Activated naive CD4-positive, alpha-beta T cell treated with anti-CD3 and anti-CD28 coated beads, Interleukin-2, amount 10 ng/mL, durations not matched to agents 7 days and 5 days (primary cell): ENCODE results near the gene CRX.
A peak's percentile ranks its signal among the peaks of the same experiment; 100 is the strongest.
"Not testable (repeated sequence)": the region's sequence is repeated elsewhere in the genome, so short reads cannot be mapped to it uniquely, and the experiment has no call there.

Source experiments
- CTCF ChIA-PET: fragments of 350-600 bp; sonication (Branson Sonifier 250); formaldehyde crosslinking; loops from one replicate; lab custom pipeline; 2021; ENCODE audit warnings: antibody characterized with exemption; lab: Charles Lee
- DNase-seq: peaks from one replicate; pipeline ENCODE4 v3.0.0-alpha.2; 2020
- H3K27ac Mint-ChIP-seq: one replicate; pipeline ENCODE4 v1.8.0; 2021; ENCODE audit warnings: mild to moderate bottlenecking, moderate library complexity, mixed read lengths
- H3K27me3 Mint-ChIP-seq: one replicate; pipeline ENCODE4 v1.8.0; 2021; ENCODE audit warnings: mild to moderate bottlenecking, mixed read lengths
- H3K36me3 Mint-ChIP-seq: one replicate; pipeline ENCODE4 v1.8.0; 2021; ENCODE audit warnings: mixed read lengths
- H3K4me1 Mint-ChIP-seq: one replicate; pipeline ENCODE4 v1.8.0; 2021; ENCODE audit warnings: mixed read lengths
- H3K4me3 Mint-ChIP-seq: one replicate; pipeline ENCODE4 v1.8.0; 2021; ENCODE audit warnings: mild to moderate bottlenecking, moderate library complexity, mixed read lengths
- H3K9me3 Mint-ChIP-seq: one replicate; pipeline ENCODE4 v1.8.0; 2021; ENCODE audit warnings: mixed read lengths

The CRX gene

DNA sequence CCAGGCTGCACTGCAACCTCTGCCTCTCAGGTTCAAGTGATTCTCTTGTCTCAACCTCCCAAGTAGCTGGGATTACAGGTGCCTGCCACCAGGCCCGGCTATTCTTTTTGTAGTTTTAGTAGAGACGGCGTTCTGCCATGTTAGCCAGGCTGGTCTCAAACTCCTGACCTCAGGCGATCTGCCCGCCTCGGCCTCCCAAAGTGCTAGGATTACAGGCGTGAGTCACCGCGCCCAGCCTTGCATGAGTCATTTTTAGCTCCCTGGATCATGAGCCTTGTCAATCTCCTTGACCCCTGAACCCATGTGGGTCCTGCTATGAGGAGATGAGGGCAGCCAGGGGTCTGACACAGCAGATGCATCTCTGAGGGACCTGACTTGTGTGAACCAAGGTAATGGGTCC is 36.5 kb downstream of the CRX start:
- not testable (repeated sequence) for H3K36me3 Mint-ChIP-seq
- CTCF ChIA-PET = interaction anchor here (1.5 kb wide), 1 partner anchor 11 kb away, joined by 3 read pairs; no protein-coding TSS in a partner anchor

GRCh38 chr19:47858646-47859285 is 37.0 kb downstream of the CRX start, which contains the start of gene TPRX2:
TSS of gene TPRX2 (plus strand) at chr19:47859235. CDS start at chr19:47859247, 12 bp downstream.
- peaks cover 30% of the 10 kb centered on the region for H3K27me3 Mint-ChIP-seq
- H3K9me3 Mint-ChIP-seq, H3K4me3 Mint-ChIP-seq, H3K36me3 Mint-ChIP-seq, DNase-seq, H3K4me1 Mint-ChIP-seq, H3K27ac Mint-ChIP-seq: not testable (repeated sequence)
- CTCF ChIA-PET = interaction anchor here (1.5 kb wide), 1 partner anchor 10 kb away, joined by 3 read pairs; no protein-coding TSS in a partner anchor

More for the DNA sequence above, 36.5 kb downstream of the CRX start:
- H3K4me1 Mint-ChIP-seq, H3K9me3 Mint-ChIP-seq, H3K4me3 Mint-ChIP-seq, DNase-seq, H3K27ac Mint-ChIP-seq: not testable (repeated sequence)
- peaks cover 30% of the 10 kb centered on the region for H3K27me3 Mint-ChIP-seq

DNA sequence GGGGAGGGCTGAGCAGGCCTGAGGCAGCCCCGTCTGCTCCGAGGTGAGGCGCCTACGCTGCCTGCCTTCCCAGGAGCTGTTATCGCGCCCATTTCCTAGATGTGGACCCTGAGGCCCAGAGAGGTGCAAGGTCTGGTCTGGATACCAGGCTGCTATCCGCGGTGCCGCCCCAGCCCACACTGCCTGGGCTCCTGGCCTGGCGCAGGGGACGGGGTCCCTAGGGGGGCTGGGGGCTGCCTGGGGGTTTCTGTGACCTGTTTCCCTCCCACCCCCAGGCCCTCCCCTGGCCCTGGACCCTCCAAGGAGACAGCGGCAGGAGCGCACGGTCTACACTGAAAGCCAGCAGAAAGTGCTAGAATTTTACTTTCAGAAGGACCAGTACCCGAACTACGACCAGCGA is 38.1 kb downstream of the CRX start:
- H3K36me3 Mint-ChIP-seq, DNase-seq, H3K4me1 Mint-ChIP-seq, H3K9me3 Mint-ChIP-seq, H3K4me3 Mint-ChIP-seq, CTCF ChIA-PET, H3K27ac Mint-ChIP-seq: not testable (repeated sequence)
- peaks cover 29% of the 10 kb centered on the region for H3K27me3 Mint-ChIP-seq

- no peak overlapping the region for H3K27ac Mint-ChIP-seq
- DNase-seq = no peak
- H3K4me1 Mint-ChIP-seq = no peaks in the 10 kb centered on the region
- no peaks in the 10 kb centered on the region for H3K9me3 Mint-ChIP-seq
- H3K4me3 Mint-ChIP-seq = no peak overlapping the region
- CTCF ChIA-PET = no interaction called here
- no peaks in the 10 kb centered on the region for H3K36me3 Mint-ChIP-seq
- peaks cover 35% of the 10 kb centered on the region for H3K27me3 Mint-ChIP-seq
Measured at GRCh38 chr19:47860602-47861297, 39.0 kb downstream of the CRX start.

DNA sequence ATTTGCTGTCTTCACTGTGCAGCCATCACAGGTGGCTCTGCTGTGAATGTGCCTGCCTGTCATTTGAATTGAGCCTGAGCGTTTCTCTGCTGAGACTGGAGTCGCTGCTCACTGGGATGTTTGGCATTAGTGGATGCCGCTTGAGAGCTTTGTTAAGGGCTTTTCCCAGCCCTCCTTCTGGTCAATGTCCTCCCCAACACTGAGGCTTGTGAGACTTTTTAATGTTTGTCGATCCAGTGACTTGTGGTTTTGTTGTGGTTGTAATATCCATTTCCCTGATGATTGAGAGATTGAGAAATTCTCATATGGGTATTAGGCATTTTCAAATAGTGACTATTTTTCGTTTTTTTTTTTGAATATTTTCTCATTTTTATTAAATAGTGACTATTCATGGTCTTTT is 39.9 kb downstream of the CRX start:
- Mint-ChIP-seq H3K27me3 (peaks cover 32% of the 10 kb centered on the region), H3K36me3 (no peaks in the 10 kb centered on the region), H3K9me3 (no peaks in the 10 kb centered on the region), H3K4me3 (no peak overlapping the region), H3K4me1 (no peaks in the 10 kb centered on the region), H3K27ac (no peak overlapping the region)
- CTCF ChIA-PET = no interaction called here
- DNase-seq = no peak

DNA sequence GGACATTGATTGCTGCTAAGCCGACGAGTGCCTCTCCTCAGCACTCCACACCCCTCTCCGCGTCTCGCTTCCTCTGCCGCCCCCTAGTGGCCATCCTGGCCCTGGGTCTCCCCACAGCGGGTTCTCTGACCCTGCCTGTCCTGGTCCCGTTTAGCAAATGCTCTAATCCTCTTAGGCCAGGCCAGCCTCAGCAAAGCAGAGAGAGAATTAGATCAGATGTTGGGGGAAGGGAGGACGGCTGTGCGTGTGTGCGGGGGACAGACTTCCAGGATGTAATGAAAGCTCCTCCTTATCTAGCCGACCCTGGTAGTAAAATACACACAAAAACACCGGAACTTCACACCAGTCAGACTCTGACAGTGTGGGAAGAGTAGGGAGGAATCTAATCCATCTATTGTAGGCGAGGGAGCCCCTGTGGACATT is 41.8 kb downstream of the CRX start:
- H3K27ac Mint-ChIP-seq = no peak overlapping the region
- no peaks in the 10 kb centered on the region for H3K4me1 Mint-ChIP-seq
- CTCF ChIA-PET = interaction anchor here (0.7 to 1.6 kb wide), 8 partner anchors 9 to 73 kb away, joined by 3 to 6 read pairs (median 3); no protein-coding TSS in a partner anchor
- no peaks in the 10 kb centered on the region for H3K9me3 Mint-ChIP-seq
- H3K4me3 Mint-ChIP-seq = no peak overlapping the region
- H3K36me3 Mint-ChIP-seq = no peaks in the 10 kb centered on the region
- peaks cover 30% of the 10 kb centered on the region for H3K27me3 Mint-ChIP-seq
- DNase-seq = peak; percentile 88

DNA sequence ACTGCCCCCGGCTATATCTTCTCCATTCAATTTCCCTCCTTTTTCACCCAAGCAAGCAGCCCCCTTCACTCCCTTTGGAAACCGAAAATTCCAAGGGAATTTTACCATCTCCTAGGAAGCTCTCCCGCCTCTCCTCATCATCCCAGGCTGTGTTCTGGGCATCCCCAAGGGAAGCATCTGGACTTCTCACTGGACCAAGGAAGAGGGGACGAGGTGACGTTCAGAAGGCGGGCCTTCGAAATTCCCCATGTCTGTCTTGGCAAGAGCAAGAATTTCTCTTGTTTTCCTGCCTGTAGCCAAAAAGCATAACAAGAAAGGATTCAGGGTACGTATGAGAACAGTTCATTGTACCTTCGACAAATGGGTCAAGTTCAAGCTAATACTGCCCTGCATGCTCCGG is 43.4 kb downstream of the CRX start:
- Mint-ChIP-seq H3K27me3 (peaks cover 30% of the 10 kb centered on the region), H3K4me1 (no peaks in the 10 kb centered on the region), H3K27ac (no peak overlapping the region), H3K36me3 (no peaks in the 10 kb centered on the region), H3K9me3 (no peaks in the 10 kb centered on the region), H3K4me3 (no peak overlapping the region)
- no peak for DNase-seq
- CTCF ChIA-PET = interaction anchor here (1.0 to 1.2 kb wide), 3 partner anchors 35 to 73 kb away, joined by 3 to 4 read pairs (median 3); no protein-coding TSS in a partner anchor

DNA sequence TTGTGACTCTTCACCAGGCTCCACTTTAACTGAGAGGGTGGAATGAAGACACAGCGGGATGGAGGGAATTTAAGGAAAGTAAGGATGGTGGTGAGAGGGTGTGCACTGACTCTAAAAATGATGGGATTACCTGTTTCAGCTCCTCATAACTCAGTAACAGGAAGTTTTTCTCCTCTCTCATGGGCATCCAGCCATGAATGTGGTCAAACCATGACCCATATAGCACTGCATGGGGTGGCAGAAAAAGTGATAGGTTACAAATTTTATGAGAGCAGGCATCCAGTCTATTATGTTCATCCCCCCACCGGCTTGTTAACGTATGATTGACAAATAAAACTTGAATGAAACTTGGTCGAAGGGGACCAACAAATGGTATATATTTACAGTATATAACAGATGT is 57.2 kb downstream of the CRX start:
- Mint-ChIP-seq H3K27ac (peak overlapping the region; percentile 49), H3K4me3 (no peak overlapping the region), H3K9me3 (peaks cover 4% of the 10 kb centered on the region), H3K27me3 (peaks cover 7% of the 10 kb centered on the region), H3K36me3 (no peaks in the 10 kb centered on the region), H3K4me1 (no peaks in the 10 kb centered on the region)
- CTCF ChIA-PET = no interaction called here
- no peak for DNase-seq

DNA sequence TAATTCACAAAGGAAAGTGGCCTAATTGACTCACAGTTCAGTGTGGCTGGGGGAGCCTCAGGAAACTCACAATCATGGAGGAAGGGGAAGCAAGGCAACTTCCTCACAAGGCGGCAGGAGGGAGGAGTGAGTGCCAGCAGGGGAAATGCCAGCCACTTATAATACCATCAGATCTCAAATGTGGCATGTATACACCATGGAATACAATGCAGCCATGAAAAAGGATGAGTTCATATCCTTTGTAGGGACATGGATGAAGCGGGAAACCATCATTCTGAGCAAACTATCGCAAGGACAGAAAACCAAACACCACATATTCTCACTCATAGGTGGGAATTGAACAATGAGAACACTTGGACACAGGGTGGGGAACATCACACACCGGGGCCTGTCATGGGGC is 57.6 kb downstream of the CRX start:
- H3K4me1 Mint-ChIP-seq, CTCF ChIA-PET, DNase-seq: not testable (repeated sequence)

GRCh38 chr19:47881757-47882156 is 60.0 kb downstream of the CRX start:
- DNase-seq = no peak
- no peaks in the 10 kb centered on the region for H3K36me3 Mint-ChIP-seq
- H3K4me3 Mint-ChIP-seq = no peak overlapping the region
- H3K27ac Mint-ChIP-seq = no peak overlapping the region
- CTCF ChIA-PET = no interaction called here
- H3K27me3 Mint-ChIP-seq = peaks cover 3% of the 10 kb centered on the region
- no peaks in the 10 kb centered on the region for H3K4me1 Mint-ChIP-seq
- H3K9me3 Mint-ChIP-seq = peaks cover 4% of the 10 kb centered on the region

More for the DNA sequence above, 57.6 kb downstream of the CRX start:
- not testable (repeated sequence) for H3K9me3 Mint-ChIP-seq, H3K4me3 Mint-ChIP-seq, H3K27ac Mint-ChIP-seq, H3K36me3 Mint-ChIP-seq, H3K27me3 Mint-ChIP-seq

DNA sequence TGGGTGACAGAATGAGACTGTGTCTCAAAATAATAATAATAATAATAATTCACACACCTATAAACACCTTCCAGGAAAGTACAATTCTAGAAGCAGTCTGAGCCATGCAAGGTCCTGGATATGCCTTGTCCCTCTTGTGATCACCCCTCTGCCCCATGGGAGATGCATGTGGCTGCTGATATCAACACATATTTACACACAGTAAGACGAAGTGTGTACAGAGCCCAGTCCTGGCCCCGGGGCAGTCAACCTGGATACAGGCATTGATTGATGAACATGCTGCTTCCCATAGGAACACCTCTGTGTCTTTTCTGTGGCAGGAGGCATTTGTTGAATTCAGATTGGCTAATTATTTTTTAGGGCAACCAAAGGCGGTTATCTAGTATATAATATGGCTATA is 61.2 kb downstream of the CRX start:
- peaks cover 4% of the 10 kb centered on the region for H3K9me3 Mint-ChIP-seq
- no peak overlapping the region for H3K4me3 Mint-ChIP-seq
- no peak for DNase-seq
- no peaks in the 10 kb centered on the region for H3K36me3 Mint-ChIP-seq
- CTCF ChIA-PET = no interaction called here
- H3K27ac Mint-ChIP-seq = no peak overlapping the region
- no peaks in the 10 kb centered on the region for H3K4me1 Mint-ChIP-seq
- H3K27me3 Mint-ChIP-seq = peaks cover 3% of the 10 kb centered on the region

- Mint-ChIP-seq H3K27ac (no peak overlapping the region), H3K4me1 (no peaks in the 10 kb centered on the region), H3K4me3 (no peak overlapping the region), H3K36me3 (no peaks in the 10 kb centered on the region), H3K27me3 (peaks cover 3% of the 10 kb centered on the region), H3K9me3 (no peaks in the 10 kb centered on the region)
- DNase-seq = no peak
- CTCF ChIA-PET = no interaction called here
Measured at GRCh38 chr19:47885067-47885463, 63.3 kb downstream of the CRX start.

GRCh38 chr19:47886010-47886559 is 64.3 kb downstream of the CRX start, which contains the start of gene SULT2A1:
TSS of gene SULT2A1 (minus strand) at chr19:47886315. CDS start at chr19:47886257, 58 bp downstream.
- no peaks in the 10 kb centered on the region for H3K4me1 Mint-ChIP-seq
- DNase-seq = no peak
- H3K36me3 Mint-ChIP-seq = no peaks in the 10 kb centered on the region
- CTCF ChIA-PET = no interaction called here
- peaks cover 3% of the 10 kb centered on the region for H3K27me3 Mint-ChIP-seq
- H3K4me3 Mint-ChIP-seq = no peak within 1 kb of the TSS
- H3K27ac Mint-ChIP-seq = no peak within 1 kb of the TSS
- no peaks in the 10 kb centered on the region for H3K9me3 Mint-ChIP-seq

DNA sequence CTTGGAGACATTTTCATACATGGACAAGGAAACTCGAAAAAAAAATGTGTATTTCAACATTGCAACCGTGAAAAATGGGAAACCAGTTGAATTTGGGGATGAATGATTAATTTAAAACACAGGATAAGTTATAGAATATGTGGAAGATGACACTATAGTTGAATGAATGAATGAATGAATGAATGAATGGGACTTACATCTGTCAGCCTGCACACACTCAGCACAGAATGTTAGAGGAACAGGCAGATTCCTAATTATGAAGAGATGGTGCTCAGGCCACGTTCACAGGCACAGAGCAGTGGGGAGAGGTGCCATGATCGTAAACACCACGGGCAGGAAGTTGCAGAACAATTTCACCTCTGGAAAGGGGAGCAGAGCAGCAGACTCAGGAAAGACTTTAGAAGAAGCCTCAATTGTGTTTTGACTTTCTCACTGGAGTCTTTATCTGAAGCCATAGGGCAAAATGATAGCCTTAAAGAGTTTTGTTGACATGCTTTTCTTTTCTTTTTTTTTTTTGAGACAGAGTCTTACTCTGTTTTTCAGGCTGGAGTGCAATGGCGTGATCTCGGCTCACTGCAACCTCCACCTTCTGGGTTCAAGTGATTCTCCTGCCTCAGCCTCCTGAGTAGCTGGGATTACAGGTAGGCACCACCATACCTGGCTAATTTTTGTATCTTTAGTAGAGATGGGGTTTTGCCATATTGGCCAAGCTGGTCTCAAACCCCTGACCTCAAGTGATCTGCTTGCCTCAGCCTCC is 69.3 kb downstream of the CRX start:
- no peak for DNase-seq
- Mint-ChIP-seq H3K4me3 (no peak overlapping the region), H3K36me3 (no peaks in the 10 kb centered on the region), H3K9me3 (no peaks in the 10 kb centered on the region), H3K27ac (no peak overlapping the region), H3K27me3 (no peaks in the 10 kb centered on the region), H3K4me1 (no peaks in the 10 kb centered on the region)
- CTCF ChIA-PET = no interaction called here
